Measurements from ENCODE around the gene RAB27A.
A peak's percentile ranks its signal among the peaks of the same experiment; 100 is the strongest.
"Not testable (repeated sequence)": the region's sequence is repeated elsewhere in the genome, so short reads cannot be mapped to it uniquely, and the experiment has no call there.

The RAB27A gene

DNA sequence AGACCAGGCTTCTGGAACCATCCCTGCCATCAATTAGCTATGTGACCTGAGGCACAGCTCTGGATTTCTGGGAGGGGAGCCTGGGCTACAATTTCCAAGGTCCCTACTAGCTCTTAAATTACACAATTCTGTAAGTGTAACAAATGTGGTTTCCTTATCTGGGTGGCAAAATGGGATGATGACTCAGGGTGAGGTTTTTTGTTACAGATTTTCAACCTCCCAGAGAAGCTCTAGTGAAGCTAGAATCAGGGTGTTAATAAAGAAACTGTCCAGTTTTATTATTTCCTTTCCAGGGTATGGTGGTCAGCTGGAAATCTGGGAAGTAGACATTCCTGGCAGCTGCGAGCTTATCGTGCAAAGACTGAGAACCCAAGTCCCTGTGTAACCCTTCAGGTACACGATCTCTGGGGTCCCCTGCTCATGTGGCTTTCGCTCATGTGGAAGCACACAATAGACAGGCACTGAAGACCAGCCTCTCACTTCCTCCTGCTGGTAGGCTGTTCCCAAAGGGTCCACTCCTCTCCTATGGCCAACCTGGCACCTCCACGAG is 7.3 kb downstream of the RAB27A start:
- DNase-seq: no peak

DNA sequence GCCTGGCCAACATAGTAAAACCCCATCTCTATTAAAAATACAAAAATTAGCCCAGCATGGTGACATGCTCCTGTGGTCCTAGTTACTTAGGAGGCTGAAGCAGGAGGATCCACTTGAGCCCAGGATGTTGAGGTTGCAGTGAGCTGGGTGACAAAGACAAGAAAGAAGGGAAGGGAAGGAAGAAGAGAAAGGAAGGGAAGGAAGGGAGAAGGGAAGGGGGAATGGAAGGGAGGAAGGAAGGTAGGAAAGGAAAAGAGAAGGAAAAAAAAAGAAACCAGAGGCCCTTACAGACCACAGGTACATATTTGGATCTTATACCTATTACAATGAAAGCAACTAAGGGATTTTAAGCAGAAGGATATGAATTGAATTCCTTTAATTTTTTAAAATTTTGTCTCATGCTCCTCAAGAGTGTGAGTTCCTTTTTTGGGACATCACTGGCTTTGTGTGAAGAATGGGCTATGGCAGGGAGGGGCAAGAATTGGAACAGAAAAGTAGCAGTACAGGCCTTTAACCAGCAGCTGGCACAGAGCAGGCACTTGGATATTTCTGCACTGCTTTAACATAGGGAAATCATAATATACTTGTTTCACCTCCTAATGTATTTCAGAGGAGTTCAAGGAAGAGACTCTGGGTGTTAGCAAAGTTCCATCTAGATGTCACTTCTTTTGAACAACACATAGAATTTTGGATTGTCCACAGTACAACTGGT is 7.9 kb downstream of the RAB27A start:
- DNase-seq: no peak

DNA sequence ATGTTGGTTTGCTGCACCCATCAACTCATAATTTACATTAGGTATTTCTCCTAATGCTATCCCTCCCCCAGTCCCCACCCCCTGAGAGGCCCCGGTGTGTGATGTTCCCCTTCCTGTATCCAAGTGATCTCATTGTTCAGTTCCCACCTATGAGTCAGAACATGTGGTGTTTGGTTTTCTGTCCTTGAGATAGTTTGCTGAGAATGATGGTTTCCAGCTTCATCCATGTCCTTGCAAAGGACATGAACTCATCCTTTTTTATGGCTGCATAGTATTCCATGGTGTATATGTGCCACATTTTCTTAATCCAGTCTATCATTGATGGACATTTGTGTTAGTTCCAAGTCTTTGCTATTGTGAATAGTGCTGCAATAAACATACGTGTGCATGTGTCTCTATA is 9.0 kb downstream of the RAB27A start:
- not testable (repeated sequence) for DNase-seq

DNA sequence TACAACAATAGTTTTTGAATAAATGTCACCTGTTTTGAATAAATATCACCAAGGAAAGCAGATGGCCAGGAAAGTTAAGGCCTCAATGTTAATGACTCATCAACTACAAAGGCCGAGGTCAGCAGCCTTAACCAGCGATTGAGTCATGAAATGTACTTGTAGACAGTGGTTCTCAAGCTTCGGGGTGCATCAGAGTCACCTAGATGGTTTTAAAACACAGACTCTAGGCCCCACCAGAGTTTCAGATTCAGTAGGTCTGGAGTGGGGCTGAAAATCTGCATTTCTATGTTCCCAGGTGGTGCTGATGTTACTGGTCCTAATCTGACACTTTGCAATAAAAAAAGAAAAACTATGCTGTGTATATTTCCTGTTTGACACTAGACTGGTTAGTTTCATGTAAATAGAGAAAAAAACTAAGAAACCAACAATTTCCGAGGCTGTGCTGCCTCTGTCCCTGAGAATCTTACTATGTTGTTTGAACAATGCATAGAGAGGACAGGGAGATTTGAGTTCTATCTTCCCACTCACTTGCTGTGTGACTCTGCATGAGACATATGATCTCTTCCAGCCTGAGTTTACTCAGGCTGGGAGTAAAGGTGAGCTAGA is 9.8 kb downstream of the RAB27A start:
- no peak for DNase-seq

DNA sequence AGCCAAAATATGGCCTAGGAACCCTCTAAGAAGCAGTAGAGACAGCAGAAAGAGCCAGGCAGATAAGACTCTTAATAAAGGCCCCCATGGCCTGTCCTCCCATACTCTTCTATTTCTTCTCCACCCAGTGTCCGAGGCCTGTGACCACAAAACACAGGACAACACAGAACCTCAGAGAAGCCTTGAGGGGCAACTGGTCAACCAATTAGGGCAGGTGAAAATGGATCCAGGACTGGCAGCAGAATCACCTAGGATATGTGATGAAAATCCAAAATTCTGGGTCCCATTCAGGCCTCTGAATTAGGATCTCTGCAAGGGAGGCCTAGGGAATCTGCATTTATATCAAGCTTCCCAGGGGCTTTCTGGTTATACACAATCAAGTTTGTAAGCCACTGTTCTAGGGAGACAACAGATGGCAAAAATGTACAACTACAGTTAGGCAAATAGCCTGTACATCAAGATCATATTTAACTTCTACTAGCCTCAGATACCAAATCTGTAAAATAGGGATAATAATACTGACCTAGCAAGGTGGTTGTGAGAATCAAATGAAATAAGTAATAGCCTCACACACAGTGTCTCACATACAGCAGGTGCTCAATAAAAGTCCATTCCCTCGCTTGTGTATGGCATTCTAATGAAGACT is 10.4 kb downstream of the RAB27A start:
- DNase-seq: no peak

DNA sequence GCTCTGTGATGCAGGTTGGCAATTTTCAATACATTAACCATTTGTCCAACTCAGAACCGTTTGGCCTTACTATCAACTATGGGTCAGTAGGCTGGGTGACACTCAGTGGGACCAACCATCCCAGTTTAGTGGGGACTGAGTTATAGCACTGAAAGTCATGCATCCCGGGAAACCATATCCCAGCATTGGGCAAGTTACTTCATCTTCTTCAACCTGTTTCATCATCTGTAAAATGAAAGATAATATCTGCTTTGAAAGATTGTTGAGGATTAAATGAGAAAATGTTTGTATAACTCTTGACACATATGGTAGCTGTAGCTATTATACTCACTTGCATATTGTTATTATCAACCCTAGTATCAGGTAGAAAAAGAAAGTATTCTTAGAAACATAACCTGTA is 11.9 kb downstream of the RAB27A start:
- no peak for DNase-seq

DNA sequence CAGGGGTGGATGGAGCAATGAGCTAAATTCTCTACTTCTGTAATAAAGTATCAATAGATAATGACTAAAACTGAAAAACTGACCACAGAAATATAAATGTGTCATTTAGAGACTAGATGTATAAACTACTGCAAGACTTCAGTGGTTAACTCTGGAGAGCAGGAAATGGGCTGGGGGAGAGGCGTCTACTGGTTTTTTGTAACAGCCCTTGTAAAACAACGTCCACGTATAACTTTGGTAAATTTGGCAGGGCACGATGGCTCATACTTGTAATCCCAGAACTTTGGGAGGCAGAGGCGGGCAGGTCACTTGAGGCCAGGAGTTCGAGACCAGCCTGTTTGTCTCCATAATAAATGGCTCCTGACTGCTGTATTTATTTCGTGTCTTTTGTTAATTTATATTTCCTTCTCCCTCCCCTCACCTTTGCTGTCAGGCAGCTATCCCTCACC is 12.5 kb downstream of the RAB27A start:
- DNase-seq: no peak

DNA sequence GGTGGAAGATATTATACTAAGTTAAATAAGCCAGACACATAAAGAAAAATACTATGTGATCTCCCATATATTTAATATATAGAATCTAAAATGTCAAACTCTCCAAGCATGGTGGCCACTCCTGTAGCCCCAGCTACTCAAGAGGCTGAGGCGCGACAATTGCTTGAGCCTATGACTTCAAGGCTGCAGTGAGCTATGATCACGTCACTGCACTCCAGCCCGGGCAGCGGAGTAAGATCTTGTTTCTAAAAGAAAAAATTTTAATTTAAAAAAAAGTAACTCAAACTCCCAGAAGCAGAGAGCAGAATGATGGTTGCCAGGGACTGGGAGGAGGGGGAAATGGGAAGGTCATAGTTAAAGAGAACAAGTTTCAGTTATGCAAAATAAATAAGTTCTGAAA is 13.3 kb downstream of the RAB27A start:
- DNase-seq: no peak

DNA sequence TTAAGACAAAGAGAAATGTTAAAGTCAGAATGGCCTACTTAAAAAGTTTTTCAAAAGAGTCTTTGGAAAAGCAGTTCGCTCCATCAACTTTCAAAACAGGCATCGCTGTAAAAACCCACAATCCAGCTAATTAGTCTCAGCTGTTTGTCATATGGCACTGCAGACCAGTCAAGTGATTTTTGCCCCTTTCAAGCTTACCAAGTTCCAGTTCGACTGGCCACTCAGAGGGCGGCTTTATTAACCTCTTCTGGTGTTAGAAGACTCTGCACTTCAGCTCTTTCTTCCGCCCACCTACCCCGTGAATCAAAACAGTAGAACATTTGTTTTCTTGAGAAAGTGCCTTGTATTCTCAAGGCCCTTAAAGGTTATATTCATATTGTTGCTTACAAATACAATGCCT is 19.3 kb downstream of the RAB27A start:
- no peak for DNase-seq

DNA sequence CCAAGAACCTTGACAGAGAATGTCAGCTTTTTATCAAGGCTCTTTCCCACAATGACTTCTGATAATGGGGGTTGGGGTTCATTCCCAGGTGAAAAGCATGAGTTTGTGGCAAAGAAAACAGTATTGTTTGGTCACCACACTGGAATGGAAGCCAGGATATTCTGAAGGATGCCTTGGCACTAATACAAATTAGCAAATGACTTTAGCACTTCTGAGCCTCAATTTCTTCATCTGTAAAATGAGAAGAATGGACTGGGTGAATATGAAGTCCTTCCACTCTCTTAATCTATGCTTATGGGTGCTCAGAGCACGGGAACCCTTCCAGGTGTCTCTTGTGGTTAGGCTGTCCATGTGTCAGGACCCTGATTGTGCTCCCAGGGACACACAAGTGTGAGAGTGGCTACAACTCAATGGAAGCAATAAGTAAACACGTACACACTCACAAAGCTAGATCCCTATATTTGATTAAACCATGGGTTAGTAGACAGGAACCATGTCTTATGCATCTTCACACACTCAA is 21.4 kb downstream of the RAB27A start:
- DNase-seq: no peak

DNA sequence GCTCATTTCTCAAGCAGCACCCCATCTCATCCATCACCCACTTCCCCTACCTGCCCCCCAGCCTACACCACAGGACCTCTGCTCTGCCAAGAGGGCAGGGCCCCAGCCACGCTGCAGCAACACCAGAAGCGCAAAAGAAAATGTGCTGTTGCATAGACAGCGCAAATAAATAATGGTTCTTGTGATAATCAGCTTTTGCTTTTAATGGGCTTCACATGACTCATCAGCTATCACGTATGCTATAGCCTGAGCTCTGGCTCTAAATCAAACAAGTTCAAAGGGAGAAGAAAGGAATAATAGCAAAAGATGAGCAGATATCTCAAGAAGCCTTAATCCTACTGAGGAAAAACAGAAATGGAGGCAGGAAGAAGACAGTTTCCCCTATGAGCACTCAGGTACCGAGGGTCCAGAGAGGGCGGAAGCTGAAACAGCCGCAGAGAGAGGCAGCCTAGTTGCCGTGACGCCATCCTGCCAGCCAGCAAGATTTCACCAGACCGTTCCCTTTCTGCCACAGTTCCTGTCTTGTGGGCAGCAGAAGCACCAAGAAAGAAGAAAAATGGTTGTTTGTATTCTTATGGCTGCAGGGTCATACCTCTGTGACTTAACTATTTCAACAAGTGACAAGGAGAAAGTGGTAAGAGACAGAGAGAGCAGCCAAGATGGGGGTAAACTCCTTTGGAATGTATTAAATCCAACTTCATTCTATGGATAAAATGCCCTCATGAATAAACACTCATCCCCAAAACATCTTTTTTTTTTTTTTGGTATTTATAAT is 22.0 kb downstream of the RAB27A start:
- DNase-seq: peak in 4 of 58 donors; percentile 4 to 20 (median 6)

DNA sequence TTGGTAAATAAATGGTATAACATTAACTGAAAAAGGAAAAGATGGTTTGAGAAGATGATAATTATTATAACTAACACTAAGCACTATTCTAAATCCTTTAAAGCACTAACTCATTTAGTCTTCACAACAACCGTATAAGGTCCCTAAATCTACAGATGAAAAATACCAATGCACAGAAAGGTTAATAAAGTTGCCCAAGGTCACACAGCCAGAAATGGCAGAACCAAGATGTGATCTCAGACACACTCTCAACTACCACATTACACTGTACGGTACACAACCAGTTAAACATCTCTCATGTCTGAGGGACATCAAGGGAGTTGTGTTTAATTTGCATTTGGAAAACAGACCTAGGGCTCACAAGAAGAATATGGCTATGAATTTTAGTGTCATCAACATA is 23.1 kb downstream of the RAB27A start:
- no peak for DNase-seq

DNA sequence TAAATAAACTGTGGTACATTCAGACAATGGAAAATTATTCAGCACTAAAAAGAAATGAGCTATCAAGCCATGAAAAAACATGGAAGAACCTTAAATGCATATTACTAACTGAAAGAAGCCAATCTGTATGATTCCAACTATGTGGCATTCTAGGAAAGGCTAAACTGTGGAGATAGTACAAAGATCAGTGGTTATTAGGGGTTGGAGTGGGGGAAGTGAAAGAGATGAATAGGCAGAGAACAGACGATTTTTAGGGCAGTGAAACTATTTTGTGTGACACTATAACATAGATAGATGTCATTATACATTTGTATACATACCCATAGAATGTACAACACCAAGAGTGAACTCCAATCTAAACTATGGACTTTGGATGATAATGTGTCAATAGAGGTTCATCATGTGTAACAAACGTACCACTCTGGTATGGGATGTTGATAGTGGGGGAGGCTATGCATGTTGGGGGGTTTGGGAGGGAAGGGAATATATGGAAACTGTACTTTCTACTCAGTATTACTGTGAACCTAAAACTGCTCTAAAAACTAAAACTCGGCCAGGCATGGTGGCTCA is 29.0 kb downstream of the RAB27A start:
- DNase-seq: no peak

DNA sequence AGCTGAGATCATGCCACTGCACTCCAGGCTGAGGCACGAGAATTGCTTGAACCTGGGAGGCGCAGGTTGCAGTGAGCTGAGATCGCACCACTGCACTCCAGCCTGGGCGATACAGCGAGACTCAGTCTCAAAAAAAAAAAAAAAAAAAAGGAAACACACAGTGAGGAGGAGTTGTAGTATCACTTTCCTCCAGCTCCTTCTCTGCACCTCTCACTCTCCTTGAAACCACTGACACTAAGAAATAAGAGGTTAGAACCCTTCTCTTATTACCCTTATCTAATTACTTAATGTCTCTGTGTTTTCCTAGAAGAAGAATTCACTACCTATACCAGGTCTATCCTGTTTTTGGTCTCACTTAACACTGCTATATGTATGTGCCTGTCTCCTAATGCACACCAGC is 31.7 kb downstream of the RAB27A start:
- DNase-seq: no peak

DNA sequence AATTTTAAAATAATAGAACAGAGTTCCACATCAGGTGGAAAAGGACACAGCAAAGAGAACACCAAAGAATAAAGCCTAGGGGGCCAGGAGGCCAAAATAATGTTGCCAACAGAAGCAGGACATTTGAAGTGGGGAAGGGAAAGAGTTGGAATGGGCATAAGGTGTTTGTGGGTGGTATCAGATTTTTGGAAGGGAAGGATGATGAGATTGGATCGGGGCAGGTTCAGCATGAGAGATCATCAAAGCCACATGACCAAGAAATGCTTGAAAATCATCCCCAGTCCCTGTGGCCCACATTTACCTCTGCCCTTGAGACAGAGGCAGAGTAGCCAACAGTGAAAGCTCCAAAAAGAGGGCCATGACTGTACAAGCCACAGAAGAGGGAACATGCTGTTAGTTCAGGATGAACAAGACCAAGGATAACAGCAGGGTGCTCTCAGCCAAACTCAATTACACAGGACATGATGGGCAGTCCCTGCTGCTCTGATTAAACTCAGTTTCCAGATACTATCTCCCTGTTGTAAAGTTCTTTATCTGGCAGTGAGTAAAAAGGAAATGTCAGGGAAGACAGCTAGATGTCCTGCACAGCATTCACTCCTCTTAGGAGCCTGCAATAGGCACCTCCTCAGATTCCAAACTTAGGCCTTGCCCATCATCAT is 32.5 kb downstream of the RAB27A start:
- no peak for DNase-seq

DNA sequence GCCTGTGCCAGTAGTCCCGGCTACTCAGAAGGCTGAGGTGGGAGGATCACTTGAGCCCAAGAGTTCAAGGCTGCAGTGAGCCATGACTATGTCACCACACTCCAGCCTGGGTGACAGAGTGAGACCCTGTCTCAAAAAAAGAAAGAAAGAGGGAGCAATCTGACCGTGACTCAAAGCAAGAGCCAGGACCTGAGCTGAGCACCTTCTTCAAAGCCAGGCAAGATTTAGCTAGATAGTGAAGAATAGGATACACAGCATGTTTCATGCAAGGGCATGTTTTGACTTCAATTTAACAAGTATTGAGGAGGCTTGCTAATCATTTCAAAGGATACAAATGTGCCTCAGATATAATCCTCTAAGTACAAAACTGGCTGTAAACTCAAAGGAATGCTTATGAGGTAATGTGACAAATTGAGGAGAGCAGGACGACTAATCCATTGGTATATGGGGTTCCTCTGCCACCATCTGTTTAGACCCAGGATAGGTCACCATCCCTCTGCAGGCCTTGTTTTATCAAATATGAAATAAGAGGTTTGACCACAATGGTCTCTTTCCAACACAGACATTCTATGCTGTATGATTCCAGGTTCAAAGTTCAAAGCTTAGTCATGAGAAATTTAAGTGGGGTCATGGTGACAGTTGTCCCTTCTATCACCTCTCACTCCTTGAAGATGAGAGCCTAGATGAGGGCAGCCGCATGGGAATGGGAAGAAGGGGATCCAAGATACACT is 33.2 kb downstream of the RAB27A start:
- no peak for DNase-seq

DNA sequence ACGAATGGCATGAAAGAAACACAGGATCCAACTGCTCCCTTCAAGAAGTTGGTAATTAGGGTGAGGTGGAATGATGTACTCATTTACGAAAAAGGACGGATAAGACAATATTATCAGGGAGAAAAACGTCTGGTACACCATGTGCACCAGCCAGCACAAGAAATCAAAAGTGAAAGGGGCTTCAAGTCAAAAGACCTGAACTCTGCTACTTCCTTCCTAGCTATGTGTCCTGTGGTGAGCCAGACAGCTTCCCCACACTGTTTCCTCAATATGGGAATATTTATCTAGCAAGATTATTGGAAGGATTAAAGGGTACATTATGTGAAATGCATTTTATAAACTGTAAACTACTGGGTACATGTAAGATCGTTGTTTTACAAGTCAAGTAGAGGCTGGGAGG is 33.9 kb downstream of the RAB27A start:
- DNase-seq: no peak

DNA sequence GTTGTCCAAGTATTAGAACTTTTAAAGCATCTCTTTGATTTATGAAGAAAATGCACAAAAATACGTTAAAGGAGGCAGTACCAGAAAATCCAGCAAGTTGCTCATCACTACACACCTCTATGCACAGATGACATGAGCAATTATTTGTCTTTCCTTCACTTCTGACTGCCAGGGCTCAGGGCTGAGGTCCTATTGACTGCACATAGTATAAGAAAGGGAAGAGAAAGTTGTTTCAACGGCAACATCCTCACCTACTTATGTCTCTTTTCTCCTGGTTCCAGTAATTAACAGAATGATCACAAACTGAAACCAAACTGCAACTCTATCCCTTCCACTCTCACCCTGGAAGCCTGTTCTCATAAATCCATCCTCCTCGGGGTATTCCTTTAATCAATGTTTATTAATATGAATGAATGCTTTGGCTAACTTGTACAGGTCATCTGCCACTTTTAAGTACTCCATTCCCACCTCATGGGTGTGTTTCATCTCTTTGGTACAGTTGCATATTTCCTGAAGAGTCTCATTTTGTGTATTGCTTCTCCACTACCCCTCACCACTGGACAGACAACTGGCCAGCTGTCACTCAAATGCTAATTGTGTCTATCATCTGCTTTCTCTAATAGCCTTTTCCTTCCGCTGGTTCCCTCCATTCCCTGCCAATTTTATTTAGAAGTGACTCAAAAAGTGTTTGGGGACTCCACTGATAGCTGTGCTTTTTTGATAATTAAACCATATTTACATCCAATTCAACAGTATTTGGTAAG is 34.5 kb downstream of the RAB27A start:
- DNase-seq: no peak

DNA sequence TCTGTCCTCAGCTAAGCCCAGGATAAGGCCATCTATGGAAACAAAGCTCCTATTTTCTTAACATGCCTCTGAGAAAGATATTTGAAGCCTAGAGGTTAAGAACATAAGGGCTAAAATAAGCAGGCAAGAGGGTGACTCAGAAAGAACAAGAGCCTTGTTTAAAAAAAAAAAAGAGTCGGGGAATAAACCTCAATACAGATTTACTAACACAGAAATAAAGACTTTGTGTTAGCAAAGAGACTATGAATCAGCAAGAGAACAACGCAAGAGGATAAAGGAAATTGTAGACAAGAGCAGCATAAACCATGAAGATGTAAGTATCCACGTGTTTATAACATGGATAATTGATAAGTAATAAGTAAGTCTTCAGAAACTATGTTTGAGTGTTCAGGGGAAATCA is 36.0 kb downstream of the RAB27A start:
- DNase-seq: no peak
